ENCODE measurements around the gene KCNAB1.

Gene KCNAB1

GRCh38 chr3:156256256-156256655 is 135.9 kb downstream of the KCNAB1 start:
- Histone ChIP-seq H3K4me3 (ENCODE audit: insufficient read depth, low read depth, low read length, poor library complexity, severe bottlenecking) (no peak overlapping the region), H3K9me3 (ENCODE audit: control insufficient read depth, low read length) (no peaks in the 10 kb centered on the region), H3K36me3 (ENCODE audit: control insufficient read depth, insufficient read depth, low read length) (no peaks in the 10 kb centered on the region), H3K27ac (ENCODE audit: insufficient read depth, low read length, poor library complexity, severe bottlenecking) (no peak overlapping the region), H3K4me1 (ENCODE audit: control insufficient read depth, insufficient read depth, low read length, poor library complexity, severe bottlenecking) (no peaks in the 10 kb centered on the region), H3K27me3 (replicated peaks; ENCODE audit: control insufficient read depth, insufficient read depth, low read length, poor library complexity, severe bottlenecking) (no peaks in the 10 kb centered on the region)
- DNase-seq: no peak

DNA sequence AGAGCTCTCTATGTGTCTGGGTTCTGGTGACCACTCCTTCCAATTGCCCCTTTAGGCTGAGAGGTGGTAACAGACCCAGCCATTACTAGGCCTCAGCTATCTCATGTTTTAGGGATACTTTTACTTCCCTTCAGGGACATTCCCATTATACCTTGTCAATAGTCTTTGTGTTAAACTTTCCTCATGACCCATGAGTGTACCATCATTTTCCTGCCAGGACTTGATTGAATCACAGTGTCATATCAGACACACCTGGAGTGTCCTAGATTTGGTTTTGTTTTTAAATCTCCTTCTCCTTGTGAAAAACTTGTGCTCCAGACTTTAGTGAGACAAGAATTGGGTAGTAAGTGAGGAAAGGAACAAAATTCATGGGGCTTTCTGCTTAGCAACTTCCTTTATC is 136.6 kb downstream of the KCNAB1 start:
- H3K27ac ChIP-seq (ENCODE audit: insufficient read depth, low read length, poor library complexity, severe bottlenecking): no peak overlapping the region
- H3K4me3 ChIP-seq (ENCODE audit: insufficient read depth, low read depth, low read length, poor library complexity, severe bottlenecking): no peak overlapping the region

DNA sequence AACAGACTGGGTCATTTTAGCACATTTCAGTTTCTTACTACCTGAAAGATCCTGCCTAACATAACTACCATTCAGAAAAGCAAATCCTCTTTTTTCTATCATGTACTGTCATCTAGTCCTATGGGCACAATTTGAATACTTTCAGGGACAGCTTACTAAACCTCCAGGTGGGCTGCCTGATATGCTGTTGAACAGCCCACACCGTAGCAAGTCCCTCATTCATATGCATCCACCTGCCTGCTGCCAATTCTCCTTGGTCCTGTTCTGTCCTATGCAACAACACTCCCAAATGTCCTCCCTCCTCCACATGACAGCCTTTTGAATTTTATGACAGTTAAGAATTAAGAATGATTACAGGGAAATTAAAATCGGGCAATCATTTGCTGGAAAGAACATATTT is 137.9 kb downstream of the KCNAB1 start:
- H3K36me3 ChIP-seq (ENCODE audit: control insufficient read depth, insufficient read depth, low read length): no peaks in the 10 kb centered on the region
- no peaks in the 10 kb centered on the region for H3K9me3 ChIP-seq (ENCODE audit: control insufficient read depth, low read length)
- no peak overlapping the region for H3K27ac ChIP-seq (ENCODE audit: insufficient read depth, low read length, poor library complexity, severe bottlenecking)
- no peaks in the 10 kb centered on the region for H3K4me1 ChIP-seq (ENCODE audit: control insufficient read depth, insufficient read depth, low read length, poor library complexity, severe bottlenecking)
- H3K27me3 ChIP-seq (replicated peaks; ENCODE audit: control insufficient read depth, insufficient read depth, low read length, poor library complexity, severe bottlenecking): no peaks in the 10 kb centered on the region
- DNase-seq: no peak
- H3K4me3 ChIP-seq (ENCODE audit: insufficient read depth, low read depth, low read length, poor library complexity, severe bottlenecking): no peak overlapping the region

More for the DNA sequence above, 136.6 kb downstream of the KCNAB1 start:
- Histone ChIP-seq H3K36me3 (ENCODE audit: control insufficient read depth, insufficient read depth, low read length) (no peaks in the 10 kb centered on the region), H3K4me1 (ENCODE audit: control insufficient read depth, insufficient read depth, low read length, poor library complexity, severe bottlenecking) (no peaks in the 10 kb centered on the region), H3K27me3 (replicated peaks; ENCODE audit: control insufficient read depth, insufficient read depth, low read length, poor library complexity, severe bottlenecking) (no peaks in the 10 kb centered on the region), H3K9me3 (ENCODE audit: control insufficient read depth, low read length) (no peaks in the 10 kb centered on the region)
- DNase-seq: no peak

- H3K27me3 ChIP-seq (replicated peaks; ENCODE audit: control insufficient read depth, insufficient read depth, low read length, poor library complexity, severe bottlenecking): no peaks in the 10 kb centered on the region
- DNase-seq: no peak
- no peak overlapping the region for H3K4me3 ChIP-seq (ENCODE audit: insufficient read depth, low read depth, low read length, poor library complexity, severe bottlenecking)
- no peaks in the 10 kb centered on the region for H3K9me3 ChIP-seq (ENCODE audit: control insufficient read depth, low read length)
- H3K27ac ChIP-seq (ENCODE audit: insufficient read depth, low read length, poor library complexity, severe bottlenecking): no peak overlapping the region
- no peaks in the 10 kb centered on the region for H3K36me3 ChIP-seq (ENCODE audit: control insufficient read depth, insufficient read depth, low read length)
- no peaks in the 10 kb centered on the region for H3K4me1 ChIP-seq (ENCODE audit: control insufficient read depth, insufficient read depth, low read length, poor library complexity, severe bottlenecking)
Measured at GRCh38 chr3:156259896-156260295, 139.5 kb downstream of the KCNAB1 start.

- no peak overlapping the region for H3K27ac ChIP-seq (ENCODE audit: insufficient read depth, low read length, poor library complexity, severe bottlenecking)
- no peaks in the 10 kb centered on the region for H3K9me3 ChIP-seq (ENCODE audit: control insufficient read depth, low read length)
- DNase-seq: no peak
- no peaks in the 10 kb centered on the region for H3K4me1 ChIP-seq (ENCODE audit: control insufficient read depth, insufficient read depth, low read length, poor library complexity, severe bottlenecking)
- H3K27me3 ChIP-seq (replicated peaks; ENCODE audit: control insufficient read depth, insufficient read depth, low read length, poor library complexity, severe bottlenecking): no peaks in the 10 kb centered on the region
- no peaks in the 10 kb centered on the region for H3K36me3 ChIP-seq (ENCODE audit: control insufficient read depth, insufficient read depth, low read length)
- H3K4me3 ChIP-seq (ENCODE audit: insufficient read depth, low read depth, low read length, poor library complexity, severe bottlenecking): no peak overlapping the region
Measured at GRCh38 chr3:156260331-156260730, 140.0 kb downstream of the KCNAB1 start.

- no peak overlapping the region for H3K27ac ChIP-seq (ENCODE audit: insufficient read depth, low read length, poor library complexity, severe bottlenecking)
- H3K4me3 ChIP-seq (ENCODE audit: insufficient read depth, low read depth, low read length, poor library complexity, severe bottlenecking): no peak overlapping the region
- no peak for DNase-seq
- peaks cover 5% of the 10 kb centered on the region for H3K27me3 ChIP-seq (replicated peaks; ENCODE audit: control insufficient read depth, insufficient read depth, low read length, poor library complexity, severe bottlenecking)
- H3K4me1 ChIP-seq (ENCODE audit: control insufficient read depth, insufficient read depth, low read length, poor library complexity, severe bottlenecking): no peaks in the 10 kb centered on the region
- no peaks in the 10 kb centered on the region for H3K9me3 ChIP-seq (ENCODE audit: control insufficient read depth, low read length)
- H3K36me3 ChIP-seq (ENCODE audit: control insufficient read depth, insufficient read depth, low read length): no peaks in the 10 kb centered on the region
Measured at GRCh38 chr3:156264771-156265170, 144.4 kb downstream of the KCNAB1 start.

DNA sequence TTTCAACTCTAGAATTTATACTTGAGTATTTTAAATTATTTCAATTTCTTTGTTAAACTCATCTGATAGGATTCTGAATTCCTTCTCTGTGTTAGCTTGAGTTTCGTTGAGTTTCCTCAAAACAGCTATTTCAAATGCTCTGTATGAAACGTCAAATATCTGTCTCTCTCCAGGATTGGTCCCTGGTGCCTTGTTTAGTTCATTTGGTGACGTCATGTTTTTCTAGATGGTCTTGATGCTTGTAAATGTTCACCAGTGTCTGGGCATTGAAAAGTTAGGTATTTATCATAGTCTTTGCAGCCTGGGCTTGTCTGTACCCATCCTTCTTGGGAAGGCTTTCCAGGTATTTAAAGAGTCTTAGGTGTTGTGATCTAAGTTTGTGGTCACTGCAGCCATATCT is 151.1 kb downstream of the KCNAB1 start:
- H3K4me1 ChIP-seq (ENCODE audit: control insufficient read depth, insufficient read depth, low read length, poor library complexity, severe bottlenecking): no peaks in the 10 kb centered on the region
- H3K9me3 ChIP-seq (ENCODE audit: control insufficient read depth, low read length): no peaks in the 10 kb centered on the region

GRCh38 chr3:156271995-156272719 is 151.8 kb downstream of the KCNAB1 start:
- Histone ChIP-seq H3K9me3 (ENCODE audit: control insufficient read depth, low read length) (no peaks in the 10 kb centered on the region), H3K4me1 (ENCODE audit: control insufficient read depth, insufficient read depth, low read length, poor library complexity, severe bottlenecking) (no peaks in the 10 kb centered on the region), H3K36me3 (ENCODE audit: control insufficient read depth, insufficient read depth, low read length) (no peaks in the 10 kb centered on the region), H3K27ac (ENCODE audit: insufficient read depth, low read length, poor library complexity, severe bottlenecking) (no peak overlapping the region), H3K4me3 (ENCODE audit: insufficient read depth, low read depth, low read length, poor library complexity, severe bottlenecking) (no peak overlapping the region), H3K27me3 (replicated peaks; ENCODE audit: control insufficient read depth, insufficient read depth, low read length, poor library complexity, severe bottlenecking) (no peaks in the 10 kb centered on the region)
- DNase-seq: no peak

More for the DNA sequence above, 151.1 kb downstream of the KCNAB1 start:
- no peak for DNase-seq
- Histone ChIP-seq H3K36me3 (ENCODE audit: control insufficient read depth, insufficient read depth, low read length) (no peaks in the 10 kb centered on the region), H3K27ac (ENCODE audit: insufficient read depth, low read length, poor library complexity, severe bottlenecking) (no peak overlapping the region), H3K4me3 (ENCODE audit: insufficient read depth, low read depth, low read length, poor library complexity, severe bottlenecking) (no peak overlapping the region), H3K27me3 (replicated peaks; ENCODE audit: control insufficient read depth, insufficient read depth, low read length, poor library complexity, severe bottlenecking) (peaks cover 4% of the 10 kb centered on the region)

GRCh38 chr3:156273111-156273694 is 152.8 kb downstream of the KCNAB1 start:
- no peaks in the 10 kb centered on the region for H3K36me3 ChIP-seq (ENCODE audit: control insufficient read depth, insufficient read depth, low read length)
- H3K27ac ChIP-seq (ENCODE audit: insufficient read depth, low read length, poor library complexity, severe bottlenecking): no peak overlapping the region
- no peaks in the 10 kb centered on the region for H3K9me3 ChIP-seq (ENCODE audit: control insufficient read depth, low read length)
- H3K4me3 ChIP-seq (ENCODE audit: insufficient read depth, low read depth, low read length, poor library complexity, severe bottlenecking): no peak overlapping the region
- no peak for DNase-seq
- H3K4me1 ChIP-seq (ENCODE audit: control insufficient read depth, insufficient read depth, low read length, poor library complexity, severe bottlenecking): no peaks in the 10 kb centered on the region
- H3K27me3 ChIP-seq (replicated peaks; ENCODE audit: control insufficient read depth, insufficient read depth, low read length, poor library complexity, severe bottlenecking): no peaks in the 10 kb centered on the region

- Histone ChIP-seq H3K4me1 (ENCODE audit: control insufficient read depth, insufficient read depth, low read length, poor library complexity, severe bottlenecking) (no peaks in the 10 kb centered on the region), H3K27ac (ENCODE audit: insufficient read depth, low read length, poor library complexity, severe bottlenecking) (no peak overlapping the region), H3K9me3 (ENCODE audit: control insufficient read depth, low read length) (no peaks in the 10 kb centered on the region), H3K36me3 (ENCODE audit: control insufficient read depth, insufficient read depth, low read length) (no peaks in the 10 kb centered on the region), H3K4me3 (ENCODE audit: insufficient read depth, low read depth, low read length, poor library complexity, severe bottlenecking) (no peak overlapping the region), H3K27me3 (replicated peaks; ENCODE audit: control insufficient read depth, insufficient read depth, low read length, poor library complexity, severe bottlenecking) (no peaks in the 10 kb centered on the region)
- DNase-seq: no peak
Measured at GRCh38 chr3:156274791-156275190, 154.4 kb downstream of the KCNAB1 start.
